PC-3 (cell line): Measurements from ENCODE around the gene CEACAM3.

ENCODE experiments used
- EZH2 ChIP-seq: fragments of 300-600 bp; sonication (generic); IDR thresholded peaks from one replicate; pipeline ENCODE4 v1.6.1; 2017; ENCODE audit warnings: antibody characterized with exemption, mild to moderate bottlenecking, low read length; ENCODE audit not compliant: unreplicated experiment
- EZH2phosphoT487 ChIP-seq: fragments of 300-600 bp; sonication (generic); IDR thresholded peaks from 2 replicates; pipeline ENCODE4 v1.6.1; 2018; ENCODE audit warnings: mild to moderate bottlenecking, antibody characterized with exemption, low read length, borderline replicate concordance
- TF ChIP-seq, protein P1 (sequence below): fragments of 300-600 bp; sonication (generic); conservative IDR thresholded peaks from 2 replicates; pipeline ENCODE4 v1.5.1; 2017; ENCODE audit warnings: antibody characterized with exemption, low read depth, mild to moderate bottlenecking, low read length

DNA sequence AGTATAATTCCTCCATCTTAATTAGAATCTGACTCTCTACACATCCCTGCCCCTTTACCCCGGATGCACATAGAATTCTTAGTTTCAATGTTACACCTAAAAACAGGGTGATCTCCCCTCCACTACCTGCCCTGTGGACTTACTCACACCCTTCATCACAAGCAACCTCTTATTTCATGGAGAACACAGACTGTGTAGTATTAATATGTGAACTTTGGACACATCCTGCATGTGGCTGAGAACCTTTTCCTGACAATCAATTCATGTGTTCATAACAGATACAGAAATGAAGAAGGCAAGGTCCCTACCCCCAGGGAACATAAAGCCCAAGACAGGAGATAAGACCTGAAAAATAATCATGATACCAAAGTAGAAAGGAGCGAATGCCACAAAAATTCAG, 29.3 kb upstream of the CEACAM3 start:
- TF ChIP-seq, protein P1, sequence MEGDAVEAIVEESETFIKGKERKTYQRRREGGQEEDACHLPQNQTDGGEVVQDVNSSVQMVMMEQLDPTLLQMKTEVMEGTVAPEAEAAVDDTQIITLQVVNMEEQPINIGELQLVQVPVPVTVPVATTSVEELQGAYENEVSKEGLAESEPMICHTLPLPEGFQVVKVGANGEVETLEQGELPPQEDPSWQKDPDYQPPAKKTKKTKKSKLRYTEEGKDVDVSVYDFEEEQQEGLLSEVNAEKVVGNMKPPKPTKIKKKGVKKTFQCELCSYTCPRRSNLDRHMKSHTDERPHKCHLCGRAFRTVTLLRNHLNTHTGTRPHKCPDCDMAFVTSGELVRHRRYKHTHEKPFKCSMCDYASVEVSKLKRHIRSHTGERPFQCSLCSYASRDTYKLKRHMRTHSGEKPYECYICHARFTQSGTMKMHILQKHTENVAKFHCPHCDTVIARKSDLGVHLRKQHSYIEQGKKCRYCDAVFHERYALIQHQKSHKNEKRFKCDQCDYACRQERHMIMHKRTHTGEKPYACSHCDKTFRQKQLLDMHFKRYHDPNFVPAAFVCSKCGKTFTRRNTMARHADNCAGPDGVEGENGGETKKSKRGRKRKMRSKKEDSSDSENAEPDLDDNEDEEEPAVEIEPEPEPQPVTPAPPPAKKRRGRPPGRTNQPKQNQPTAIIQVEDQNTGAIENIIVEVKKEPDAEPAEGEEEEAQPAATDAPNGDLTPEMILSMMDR, result no peak
- no peak for TF ChIP-seq EZH2
- TF ChIP-seq EZH2phosphoT487, result no peak
